ENCODE results near the gene EXOC3. TPM values are rescaled to one million over a fixed set of nuclear protein-coding genes. Genes with fewer than 3 reads are reported as not detected.
A peak's percentile ranks its signal among the peaks of the same experiment; 100 is the strongest.

The EXOC3 gene
- total and polyA plus RNA-seq, 10 of the 15 experiments (the other 5 are each of a cell fraction or from before 2014, with no cell fraction given): 1.6 to 53.0 (median 27.9) TPM

DNA sequence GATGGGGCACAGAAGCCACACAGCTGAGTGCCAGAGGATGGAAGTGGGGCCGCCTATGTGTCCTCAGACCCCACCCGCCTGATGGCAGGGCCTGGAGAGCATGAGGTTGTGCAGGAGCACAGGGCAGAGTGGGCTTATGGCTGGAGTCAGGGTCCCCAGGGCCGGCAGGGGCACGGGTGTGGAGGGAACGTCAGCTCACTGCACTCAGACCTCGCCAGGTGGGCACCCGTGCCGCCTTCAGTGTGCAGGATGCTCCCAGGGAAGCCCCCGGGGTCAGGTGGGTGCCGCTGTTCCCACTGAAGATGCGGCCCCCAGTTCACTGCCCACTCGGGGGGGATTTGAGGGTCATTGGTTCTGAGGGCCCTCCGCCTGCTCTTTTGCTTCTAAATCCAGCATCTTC lies 34.9 kb downstream of the EXOC3 start (continued):
- TF ChIP-seq, protein P1, sequence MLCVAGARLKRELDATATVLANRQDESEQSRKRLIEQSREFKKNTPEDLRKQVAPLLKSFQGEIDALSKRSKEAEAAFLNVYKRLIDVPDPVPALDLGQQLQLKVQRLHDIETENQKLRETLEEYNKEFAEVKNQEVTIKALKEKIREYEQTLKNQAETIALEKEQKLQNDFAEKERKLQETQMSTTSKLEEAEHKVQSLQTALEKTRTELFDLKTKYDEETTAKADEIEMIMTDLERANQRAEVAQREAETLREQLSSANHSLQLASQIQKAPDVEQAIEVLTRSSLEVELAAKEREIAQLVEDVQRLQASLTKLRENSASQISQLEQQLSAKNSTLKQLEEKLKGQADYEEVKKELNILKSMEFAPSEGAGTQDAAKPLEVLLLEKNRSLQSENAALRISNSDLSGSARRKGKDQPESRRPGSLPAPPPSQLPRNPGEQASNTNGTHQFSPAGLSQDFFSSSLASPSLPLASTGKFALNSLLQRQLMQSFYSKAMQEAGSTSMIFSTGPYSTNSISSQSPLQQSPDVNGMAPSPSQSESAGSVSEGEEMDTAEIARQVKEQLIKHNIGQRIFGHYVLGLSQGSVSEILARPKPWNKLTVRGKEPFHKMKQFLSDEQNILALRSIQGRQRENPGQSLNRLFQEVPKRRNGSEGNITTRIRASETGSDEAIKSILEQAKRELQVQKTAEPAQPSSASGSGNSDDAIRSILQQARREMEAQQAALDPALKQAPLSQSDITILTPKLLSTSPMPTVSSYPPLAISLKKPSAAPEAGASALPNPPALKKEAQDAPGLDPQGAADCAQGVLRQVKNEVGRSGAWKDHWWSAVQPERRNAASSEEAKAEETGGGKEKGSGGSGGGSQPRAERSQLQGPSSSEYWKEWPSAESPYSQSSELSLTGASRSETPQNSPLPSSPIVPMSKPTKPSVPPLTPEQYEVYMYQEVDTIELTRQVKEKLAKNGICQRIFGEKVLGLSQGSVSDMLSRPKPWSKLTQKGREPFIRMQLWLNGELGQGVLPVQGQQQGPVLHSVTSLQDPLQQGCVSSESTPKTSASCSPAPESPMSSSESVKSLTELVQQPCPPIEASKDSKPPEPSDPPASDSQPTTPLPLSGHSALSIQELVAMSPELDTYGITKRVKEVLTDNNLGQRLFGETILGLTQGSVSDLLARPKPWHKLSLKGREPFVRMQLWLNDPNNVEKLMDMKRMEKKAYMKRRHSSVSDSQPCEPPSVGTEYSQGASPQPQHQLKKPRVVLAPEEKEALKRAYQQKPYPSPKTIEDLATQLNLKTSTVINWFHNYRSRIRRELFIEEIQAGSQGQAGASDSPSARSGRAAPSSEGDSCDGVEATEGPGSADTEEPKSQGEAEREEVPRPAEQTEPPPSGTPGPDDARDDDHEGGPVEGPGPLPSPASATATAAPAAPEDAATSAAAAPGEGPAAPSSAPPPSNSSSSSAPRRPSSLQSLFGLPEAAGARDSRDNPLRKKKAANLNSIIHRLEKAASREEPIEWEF (IDR thresholded peaks at IDR 0.05; ENCODE audit: insufficient replicate concordance, low read depth, low read length): no peak
- TF ChIP-seq SREBF2 (IDR thresholded peaks at IDR 0.05; ENCODE audit: low read length) (no peak), FOS (IDR thresholded peaks at IDR 0.05; ENCODE audit: borderline replicate concordance, extremely low read depth, insufficient read length) (no peak), SMC3 (IDR thresholded peaks at IDR 0.05; ENCODE audit: borderline replicate concordance, low read length) (no peak), CBFB (IDR thresholded peaks at IDR 0.05; ENCODE audit: low read depth) (no peak)

DNA sequence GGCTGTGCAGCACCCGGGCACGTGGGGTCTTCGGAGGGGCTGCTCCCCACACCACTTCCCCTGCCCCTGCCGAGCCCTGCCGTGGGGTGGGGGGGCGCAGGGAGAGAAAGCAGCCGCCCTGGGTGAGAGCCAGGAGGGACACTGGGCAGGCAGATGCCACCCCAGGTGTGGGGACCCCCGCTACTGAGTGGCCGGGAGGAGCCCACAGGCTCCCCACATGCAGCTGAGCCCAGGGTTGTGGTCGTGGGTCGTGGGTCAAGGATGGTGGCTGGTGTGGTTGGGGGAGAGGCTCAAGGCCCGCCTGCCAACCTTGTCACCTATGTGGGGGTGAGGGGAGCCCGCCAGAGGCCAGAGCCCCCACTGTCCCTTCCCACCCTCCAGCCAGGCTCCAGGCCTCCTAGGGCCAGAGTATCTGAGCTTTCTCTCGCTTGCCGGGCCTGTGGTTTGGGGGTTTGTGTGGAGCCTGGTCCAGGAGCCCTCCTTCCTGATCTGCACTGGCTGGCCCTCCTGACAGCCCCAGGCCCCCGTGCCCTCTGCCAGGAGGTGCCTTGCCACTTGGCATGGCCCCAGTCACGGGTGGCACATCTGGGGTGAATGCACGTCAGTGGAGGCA lies 35.5 kb downstream of the EXOC3 start:
- DNase-seq (ENCODE audit: low read depth, low spot score): no peak
- TF ChIP-seq CHD4 (IDR thresholded peaks at IDR 0.05): no peak
- TF ChIP-seq POLR2A (IDR thresholded peaks at IDR 0.05; ENCODE audit: low read depth, low read length): 0 out of 2 replicates have a peak, but pooled peaks have one; percentile 20
- ChIA-PET CTCF (no interaction called here), SMC1A (ENCODE audit: uncharacterized antibody, unreplicated experiment) (no interaction called here), RAD21 (ENCODE audit: unreplicated experiment) (no interaction called here), POLR2A (no interaction called here)
- H4K20me1 ChIP-seq (ENCODE audit: control insufficient read depth, insufficient read depth): no peaks in the 10 kb centered on the region
- intact Hi-C loops (cut with micrococcal nuclease; ENCODE audit: unreplicated experiment): loop anchor here (10.0 kb wide), 1 partner anchor 136 kb away; the partner anchor contains the start of gene CEP72
- no peak overlapping the region for H3K4me2 ChIP-seq (ENCODE audit: control insufficient read depth, insufficient read depth)
- H3K27ac ChIP-seq (ENCODE audit: control insufficient read depth, insufficient read depth): no peak overlapping the region
- 37% methylated on average over 18 of the region's 18 CpGs for WGBS (ENCODE audit: insufficient coverage, insufficient replicate concordance, low lambda C conversion rate, missing lambda C conversion rate)
- no peaks in the 10 kb centered on the region; the same call in 1 of the 2 replicates for H3K79me2 ChIP-seq (ENCODE audit: control insufficient read depth, insufficient read depth, low read length)
- in situ Hi-C loops (cut with MboI): no loop called here
- BruUV-seq (replicated peaks): no TSS peak
- H3K9me3 ChIP-seq (replicated peaks; ENCODE audit: control insufficient read depth, insufficient read depth, low read length): no peaks in the 10 kb centered on the region
- H2AFZ ChIP-seq (ENCODE audit: control insufficient read depth, low read depth, low read length): no peak overlapping the region
- no peaks in the 10 kb centered on the region for H3K27me3 ChIP-seq (replicated peaks in 1 of 2; ENCODE audit: control insufficient read depth in 2 of 2, insufficient read depth in 2 of 2, low read length in 1 of 2)
- no peaks in the 10 kb centered on the region for H3K36me3 ChIP-seq (ENCODE audit: control insufficient read depth in 2 of 2, insufficient read depth in 2 of 2, low read length in 1 of 2)
- no peak overlapping the region for H3K4me3 ChIP-seq
- FAIRE-seq: no peak
- H3K9ac ChIP-seq (ENCODE audit: control insufficient read depth, insufficient read depth, low read length): no peak overlapping the region
- no peak for ATAC-seq
- no peaks in the 10 kb centered on the region for H3K4me1 ChIP-seq (ENCODE audit: control insufficient read depth, insufficient read depth, low read length)
